ENCODE data around the gene GPRC5A. TPM values are rescaled to one million over a fixed set of nuclear protein-coding genes. Genes with fewer than 3 reads are reported as not detected.

GPRC5A gene
- total and polyA plus RNA-seq, 8 donors: 9.6 to 1,562 (median 18.4) TPM

- ATAC-seq: no peak
These were observed 6.1 kb upstream of the GPRC5A start for GRCh38 chr12:12885096-12885792.

GRCh38 chr12:12887471-12887870 lies 3.9 kb upstream of the GPRC5A start:
- Histone ChIP-seq H3K27ac (no peak overlapping the region), H3K27me3 (peaks cover 0 to 31% of the 10 kb centered on the region in 2 donors), H3K9me3 (no peaks in the 10 kb centered on the region), H3K4me1 (peaks cover 0 to 24% of the 10 kb centered on the region in 2 donors), H3K36me3 (no peaks in the 10 kb centered on the region), H3K4me3 (no peak overlapping the region)
- intact Hi-C loops (cut with DNase I): no loop called here
- DNase-seq (no peak), ATAC-seq (no peak)
- no peak for TF ChIP-seq CTCF (IDR thresholded peaks at IDR 0.05)

More at GRCh38 chr12:12885096-12885792, 6.1 kb upstream of the GPRC5A start:
- H3K27me3 ChIP-seq: peaks cover 0 to 9% of the 10 kb centered on the region in 2 donors
- intact Hi-C loops (cut with DNase I): no loop called here
- no peak overlapping the region for H3K4me3 ChIP-seq
- H3K4me1 ChIP-seq: peaks cover 0 to 7% of the 10 kb centered on the region in 2 donors
- H3K27ac ChIP-seq: no peak overlapping the region
- no peak for TF ChIP-seq CTCF (IDR thresholded peaks at IDR 0.05)
- no peaks in the 10 kb centered on the region for H3K9me3 ChIP-seq
- no peaks in the 10 kb centered on the region for H3K36me3 ChIP-seq
- DNase-seq: no peak

GRCh38 chr12:12889701-12890100 lies 1.7 kb upstream of the GPRC5A start:
- peaks cover 0 to 43% of the 10 kb centered on the region in 2 donors for H3K27me3 ChIP-seq
- DNase-seq (no peak), ATAC-seq (no peak)
- H3K27ac ChIP-seq: peak overlapping the region in 1 of 2 donors; percentile 90
- H3K4me1 ChIP-seq: peaks cover 0 to 24% of the 10 kb centered on the region in 2 donors
- H3K4me3 ChIP-seq: no peak overlapping the region
- no peaks in the 10 kb centered on the region for H3K9me3 ChIP-seq
- intact Hi-C loops (cut with DNase I): no loop called here
- TF ChIP-seq CTCF (IDR thresholded peaks at IDR 0.05): no peak
- H3K36me3 ChIP-seq: no peaks in the 10 kb centered on the region

GRCh38 chr12:12890543-12891079 lies 751 bp upstream of the GPRC5A start:
- no peak for TF ChIP-seq CTCF (IDR thresholded peaks at IDR 0.05)
- H3K4me1 ChIP-seq: peaks cover 0 to 24% of the 10 kb centered on the region in 2 donors
- peaks cover 0 to 43% of the 10 kb centered on the region in 2 donors for H3K27me3 ChIP-seq
- DNase-seq: peak in 2 of 4 donors; percentile 56 to 66
- peak overlapping the region; percentile 42 to 49 for H3K4me3 ChIP-seq
- ATAC-seq: peak; percentile 51
- H3K9me3 ChIP-seq: no peaks in the 10 kb centered on the region
- intact Hi-C loops (cut with DNase I): no loop called here
- H3K36me3 ChIP-seq: no peaks in the 10 kb centered on the region
- peak overlapping the region; percentile 76 to 90 for H3K27ac ChIP-seq

GRCh38 chr12:12891881-12892355 lies 556 bp downstream of the GPRC5A start:
- intact Hi-C loops (cut with DNase I): no loop called here
- no peak for DNase-seq
- Histone ChIP-seq H3K9me3 (no peaks in the 10 kb centered on the region), H3K36me3 (no peaks in the 10 kb centered on the region), H3K4me3 (peak overlapping the region; percentile 42 to 49), H3K4me1 (peaks cover 0 to 24% of the 10 kb centered on the region in 2 donors), H3K27me3 (peaks cover 0 to 48% of the 10 kb centered on the region in 2 donors), H3K27ac (peak overlapping the region; percentile 64 to 84)
- TF ChIP-seq CTCF (IDR thresholded peaks at IDR 0.05): no peak
- ATAC-seq: no peak
